ENCODE data around the gene SAMD5. TPM values are rescaled to one million over a fixed set of nuclear protein-coding genes. Genes with fewer than 3 reads are reported as not detected.
"Not testable (repeated sequence)": the region's sequence is repeated elsewhere in the genome, so short reads cannot be mapped to it uniquely, and the experiment has no call there.

SAMD5 gene
- total and polyA plus RNA-seq, 4 experiments from 2014 or later = not detected

GRCh38 chr6:147528511-147529145 lies 20.1 kb downstream of the SAMD5 start:
- H3K36me3 Mint-ChIP-seq = no peaks in the 10 kb centered on the region
- H3K9me3 Mint-ChIP-seq = peaks cover 0 to 2% (median 0%) of the 10 kb centered on the region in 8 donors
- ChIA-PET CTCF (ENCODE audit: partially characterized antibody) (no interaction called here), POLR2A (ENCODE audit: partially characterized antibody) (no interaction called here)
- no peak overlapping the region for H3K27ac ChIP-seq (ENCODE audit: low read depth, low read length)
- H3K27me3 ChIP-seq (ENCODE audit: insufficient read depth, low read length) = no peaks in the 10 kb centered on the region
- H3K4me3 ChIP-seq (ENCODE audit: low read length in 2 of 2) = no peak overlapping the region
- H3K27ac Mint-ChIP-seq = no peak overlapping the region
- intact Hi-C loops (cut with micrococcal nuclease) = no loop called here
- peaks cover 8 to 16% (median 12%) of the 10 kb centered on the region in 4 donors for H3K4me1 Mint-ChIP-seq
- DNase-seq = no peak
- no peaks in the 10 kb centered on the region for H3K36me3 ChIP-seq (ENCODE audit: insufficient read depth, low read length)
- H3K4me3 Mint-ChIP-seq = no peak overlapping the region
- peaks cover 10% of the 10 kb centered on the region for H3K4me1 ChIP-seq (ENCODE audit: insufficient read depth, low read length)
- peaks cover 5 to 21% of the 10 kb centered on the region in 2 donors for H3K27me3 Mint-ChIP-seq
- H3K9me3 ChIP-seq (ENCODE audit: control insufficient read depth in 1 of 2, low read length in 2 of 2) = no peaks in the 10 kb centered on the region

GRCh38 chr6:147530132-147531060 lies 21.9 kb downstream of the SAMD5 start:
- DNase-seq = no peak

GRCh38 chr6:147531321-147531720 lies 22.8 kb downstream of the SAMD5 start:
- H3K27ac Mint-ChIP-seq = no peak overlapping the region
- CTCF ChIA-PET (ENCODE audit: partially characterized antibody) = no interaction called here
- no peak overlapping the region for H3K4me3 Mint-ChIP-seq
- Histone ChIP-seq H3K36me3 (ENCODE audit: insufficient read depth, low read length) (no peaks in the 10 kb centered on the region), H3K9me3 (ENCODE audit: control insufficient read depth in 1 of 2, low read length in 2 of 2) (no peaks in the 10 kb centered on the region), H3K27ac (ENCODE audit: low read depth, low read length) (no peak overlapping the region), H3K4me3 (ENCODE audit: low read length in 2 of 2) (no peak overlapping the region), H3K27me3 (ENCODE audit: insufficient read depth, low read length) (no peaks in the 10 kb centered on the region), H3K4me1 (ENCODE audit: insufficient read depth, low read length) (peaks cover 10% of the 10 kb centered on the region)
- peaks cover 3 to 16% of the 10 kb centered on the region in 2 donors for H3K27me3 Mint-ChIP-seq
- intact Hi-C loops (cut with micrococcal nuclease) = no loop called here
- H3K9me3 Mint-ChIP-seq = no peaks in the 10 kb centered on the region
- H3K36me3 Mint-ChIP-seq = no peaks in the 10 kb centered on the region
- POLR2A ChIA-PET (ENCODE audit: partially characterized antibody) = no interaction called here
- DNase-seq = no peak
- peaks cover 8 to 16% (median 12%) of the 10 kb centered on the region in 4 donors for H3K4me1 Mint-ChIP-seq

More at GRCh38 chr6:147530132-147531060, 21.9 kb downstream of the SAMD5 start:
- intact Hi-C loops (cut with micrococcal nuclease) = no loop called here
- Histone ChIP-seq H3K9me3 (ENCODE audit: control insufficient read depth in 1 of 2, low read length in 2 of 2) (no peaks in the 10 kb centered on the region), H3K4me3 (ENCODE audit: low read length in 2 of 2) (no peak overlapping the region), H3K4me1 (ENCODE audit: insufficient read depth, low read length) (peaks cover 10% of the 10 kb centered on the region), H3K36me3 (ENCODE audit: insufficient read depth, low read length) (no peaks in the 10 kb centered on the region), H3K27ac (ENCODE audit: low read depth, low read length) (no peak overlapping the region), H3K27me3 (ENCODE audit: insufficient read depth, low read length) (no peaks in the 10 kb centered on the region)
- Mint-ChIP-seq H3K4me1 (peaks cover 8 to 16% (median 12%) of the 10 kb centered on the region in 4 donors), H3K27ac (no peak overlapping the region), H3K27me3 (peaks cover 3 to 16% of the 10 kb centered on the region in 2 donors), H3K4me3 (peak overlapping the region in 3 of 8 donors; percentile 6 to 25 (median 14)), H3K36me3 (no peaks in the 10 kb centered on the region), H3K9me3 (no peaks in the 10 kb centered on the region)
- POLR2A ChIA-PET (ENCODE audit: partially characterized antibody) = no interaction called here
- CTCF ChIA-PET (ENCODE audit: partially characterized antibody) = no interaction called here

- Histone ChIP-seq H3K4me3 (ENCODE audit: low read length in 2 of 2) (no peak overlapping the region), H3K4me1 (ENCODE audit: insufficient read depth, low read length) (peaks cover 10% of the 10 kb centered on the region), H3K27me3 (ENCODE audit: insufficient read depth, low read length) (no peaks in the 10 kb centered on the region), H3K27ac (ENCODE audit: low read depth, low read length) (no peak overlapping the region), H3K36me3 (ENCODE audit: insufficient read depth, low read length) (no peaks in the 10 kb centered on the region), H3K9me3 (ENCODE audit: control insufficient read depth in 1 of 2, low read length in 2 of 2) (no peaks in the 10 kb centered on the region)
- H3K27ac Mint-ChIP-seq = no peak overlapping the region
- ChIA-PET CTCF (ENCODE audit: partially characterized antibody) (no interaction called here), POLR2A (ENCODE audit: partially characterized antibody) (no interaction called here)
- peaks cover 8 to 16% (median 12%) of the 10 kb centered on the region in 4 donors for H3K4me1 Mint-ChIP-seq
- no peak overlapping the region for H3K4me3 Mint-ChIP-seq
- H3K27me3 Mint-ChIP-seq = peaks cover 3 to 7% of the 10 kb centered on the region in 2 donors
- intact Hi-C loops (cut with micrococcal nuclease) = no loop called here
- no peak for DNase-seq
- no peaks in the 10 kb centered on the region for H3K36me3 Mint-ChIP-seq
- no peaks in the 10 kb centered on the region for H3K9me3 Mint-ChIP-seq
Observed at GRCh38 chr6:147534116-147534860, 25.8 kb downstream of the SAMD5 start.

GRCh38 chr6:147538821-147539220 lies 30.3 kb downstream of the SAMD5 start:
- Mint-ChIP-seq H3K27ac (no peak overlapping the region), H3K4me1 (no peaks in the 10 kb centered on the region), H3K9me3 (peaks cover 0 to 3% (median 0%) of the 10 kb centered on the region in 8 donors), H3K27me3 (peaks cover 0 to 6% of the 10 kb centered on the region in 2 donors), H3K4me3 (no peak overlapping the region), H3K36me3 (no peaks in the 10 kb centered on the region)
- intact Hi-C loops (cut with micrococcal nuclease) = no loop called here
- ChIA-PET CTCF (ENCODE audit: partially characterized antibody) (interaction anchor here (1.2 kb wide), 1 partner anchor 9 kb away, joined by 3 read pairs; no protein-coding TSS in a partner anchor), POLR2A (ENCODE audit: partially characterized antibody) (no interaction called here)
- H3K4me1 ChIP-seq (ENCODE audit: insufficient read depth, low read length) = no peaks in the 10 kb centered on the region
- H3K36me3 ChIP-seq (ENCODE audit: insufficient read depth, low read length) = no peaks in the 10 kb centered on the region
- no peak for DNase-seq
- no peak overlapping the region for H3K27ac ChIP-seq (ENCODE audit: low read depth, low read length)
- no peaks in the 10 kb centered on the region for H3K9me3 ChIP-seq (ENCODE audit: control insufficient read depth in 1 of 2, low read length in 2 of 2)
- no peak overlapping the region for H3K4me3 ChIP-seq (ENCODE audit: low read length in 2 of 2)
- H3K27me3 ChIP-seq (ENCODE audit: insufficient read depth, low read length) = no peaks in the 10 kb centered on the region

GRCh38 chr6:147540075-147540474 lies 31.6 kb downstream of the SAMD5 start:
- H3K4me3 ChIP-seq (ENCODE audit: low read length in 2 of 2) = no peak overlapping the region
- no peaks in the 10 kb centered on the region for H3K4me1 ChIP-seq (ENCODE audit: insufficient read depth, low read length)
- no peak overlapping the region for H3K27ac ChIP-seq (ENCODE audit: low read depth, low read length)
- no peaks in the 10 kb centered on the region for H3K36me3 ChIP-seq (ENCODE audit: insufficient read depth, low read length)
- H3K27me3 ChIP-seq (ENCODE audit: insufficient read depth, low read length) = no peaks in the 10 kb centered on the region
- ChIA-PET POLR2A (ENCODE audit: partially characterized antibody) (no interaction called here), CTCF (ENCODE audit: partially characterized antibody) (no interaction called here)
- Mint-ChIP-seq H3K4me1 (no peaks in the 10 kb centered on the region), H3K27ac (no peak overlapping the region), H3K27me3 (peaks cover 0 to 4% of the 10 kb centered on the region in 2 donors), H3K4me3 (no peak overlapping the region), H3K9me3 (peaks cover 0 to 3% (median 0%) of the 10 kb centered on the region in 8 donors), H3K36me3 (no peaks in the 10 kb centered on the region)
- intact Hi-C loops (cut with micrococcal nuclease) = no loop called here
- no peaks in the 10 kb centered on the region for H3K9me3 ChIP-seq (ENCODE audit: control insufficient read depth in 1 of 2, low read length in 2 of 2)
- no peak for DNase-seq

GRCh38 chr6:147542436-147542835 lies 33.9 kb downstream of the SAMD5 start:
- H3K36me3 ChIP-seq (ENCODE audit: insufficient read depth, low read length); H3K36me3 Mint-ChIP-seq; H3K4me3 Mint-ChIP-seq; intact Hi-C loops (cut with micrococcal nuclease); H3K27me3 Mint-ChIP-seq; H3K4me1 Mint-ChIP-seq; H3K4me1 ChIP-seq (ENCODE audit: insufficient read depth, low read length); H3K9me3 Mint-ChIP-seq; H3K27ac Mint-ChIP-seq; H3K27me3 ChIP-seq (ENCODE audit: insufficient read depth, low read length); CTCF ChIA-PET (ENCODE audit: partially characterized antibody); H3K27ac ChIP-seq (ENCODE audit: low read depth, low read length); H3K4me3 ChIP-seq (ENCODE audit: low read length in 2 of 2); POLR2A ChIA-PET (ENCODE audit: partially characterized antibody); H3K9me3 ChIP-seq (ENCODE audit: control insufficient read depth in 1 of 2, low read length in 2 of 2); DNase-seq: not testable (repeated sequence)

Data from CD4-positive, alpha-beta memory T cell (primary cell).